GM23338 (cell line): ENCODE results near the gene APP. TPM values are rescaled to one million over a fixed set of nuclear protein-coding genes. Genes with fewer than 3 reads are reported as not detected.

ENCODE experiments used
- ATAC-seq: fragments of 200-7000 bp; cut with Tn5 transposase; 3 replicates; pipeline ENCODE4 v1.9.1; 2020
- DNase-seq: peaks from one replicate; pipeline ENCODE4 v3.0.0-alpha.2; 2015; ENCODE audit warnings: low spot score
- H2AFZ ChIP-seq: fragments of 200-600 bp; sonication (generic); 2 replicates; pipeline ENCODE4 v1.8.0; 2016; ENCODE audit warnings: antibody characterized with exemption, mild to moderate bottlenecking, moderate library complexity
- H3F3A ChIP-seq: fragments of 200-600 bp; sonication (generic); replicated peaks from 2 replicates; pipeline ENCODE4 v1.8.0; 2017; ENCODE audit warnings: antibody characterized with exemption, mixed run types, low read depth
- H3K27ac ChIP-seq: fragments of 200-600 bp; sonication (generic); 2 replicates; pipeline ENCODE4 v1.6.1; 2016; ENCODE audit warnings: low read depth
- H3K27me3 ChIP-seq: fragments of 200-600 bp; sonication (generic); 2 replicates; pipeline ENCODE4 v1.8.0; 2016; ENCODE audit warnings: mild to moderate bottlenecking, mixed run types, moderate library complexity; ENCODE audit not compliant: insufficient read depth
- H3K36me3 ChIP-seq: fragments of 200-600 bp; sonication (generic); 2 replicates; pipeline ENCODE4 v1.8.0; 2016; ENCODE audit warnings: mild to moderate bottlenecking; ENCODE audit not compliant: insufficient read depth
- H3K4me1 ChIP-seq: fragments of 200-600 bp; sonication (generic); 2 replicates; pipeline ENCODE4 v1.8.0; 2016; ENCODE audit warnings: mild to moderate bottlenecking, moderate library complexity; ENCODE audit not compliant: insufficient read depth
- H3K4me2 ChIP-seq: fragments of 200-600 bp; sonication (generic); 2 replicates; pipeline ENCODE4 v1.7.1; 2017; ENCODE audit warnings: mixed run types
- H3K4me3 ChIP-seq: fragments of 200-600 bp; sonication (generic); 2 replicates; pipeline ENCODE4 v1.6.1; 2016; ENCODE audit warnings: mixed run types
- H3K79me2 ChIP-seq: fragments of 200-600 bp; sonication (generic); replicated peaks from 2 replicates; pipeline ENCODE4 v1.8.0; 2017; ENCODE audit warnings: mild to moderate bottlenecking; ENCODE audit not compliant: insufficient read depth
- H3K9me2 ChIP-seq: fragments of 200-600 bp; sonication (generic); 2 replicates; pipeline ENCODE4 v1.8.0; 2017; ENCODE audit not compliant: insufficient read depth
- H4K20me1 ChIP-seq: fragments of 200-600 bp; sonication (generic); replicated peaks from 2 replicates; pipeline ENCODE4 v1.8.0; 2017; ENCODE audit warnings: mild to moderate bottlenecking; ENCODE audit not compliant: insufficient read depth
- H3K27ac Mint-ChIP-seq: 2 replicates; pipeline ENCODE4 v1.8.0; 2020; ENCODE audit warnings: inconsistent platforms, mild to moderate bottlenecking, moderate library complexity, mixed read lengths
- H3K27me3 Mint-ChIP-seq: 3 replicates; pipeline ENCODE4 v1.8.0; 2022; ENCODE audit warnings: low read depth, mild to moderate bottlenecking, moderate library complexity, mixed read lengths, inconsistent platforms; ENCODE audit not compliant: insufficient read depth, poor library complexity
- H3K36me3 Mint-ChIP-seq: 3 replicates; pipeline ENCODE4 v1.8.0; 2021; ENCODE audit warnings: low read depth, mild to moderate bottlenecking, inconsistent platforms, moderate library complexity, mixed read lengths
- H3K4me1 Mint-ChIP-seq: 3 replicates; pipeline ENCODE4 v1.8.0; 2020; ENCODE audit warnings: mild to moderate bottlenecking, inconsistent platforms, mixed read lengths
- H3K4me3 Mint-ChIP-seq: 3 replicates; pipeline ENCODE4 v1.8.0; 2021; ENCODE audit warnings: moderate library complexity, mild to moderate bottlenecking, inconsistent platforms, mixed read lengths
- H3K9me3 Mint-ChIP-seq: 3 replicates; pipeline ENCODE4 v1.8.0; 2020; ENCODE audit warnings: moderate library complexity, mild to moderate bottlenecking, inconsistent platforms, mixed read lengths
- CREB1 ChIP-seq: fragments of 250-450 bp; sonication (Bioruptor Pico); IDR thresholded peaks from 2 replicates; pipeline ENCODE4 v1.5.0; 2020; ENCODE audit warnings: low read depth, mild to moderate bottlenecking, moderate library complexity
- CTCF ChIP-seq, 2 experiments: fragments of 200-600 bp in 1 of 2; sonication (generic) in 1 of 2; conservative IDR thresholded peaks; 2 replicates each; pipeline versions ENCODE4 v1.5.1 to v1.6.1; 2016 to 2017; ENCODE audit warnings: antibody characterized with exemption in 2 of 2, low read depth in 2 of 2, mild to moderate bottlenecking in 2 of 2, moderate library complexity in 1 of 2
- ETS1 ChIP-seq: IDR thresholded peaks from 2 replicates; pipeline ENCODE4 v1.6.1; 2016; ENCODE audit warnings: antibody characterized with exemption
- EZH2 ChIP-seq: fragments of 200-600 bp; sonication (generic); IDR thresholded peaks from one replicate; pipeline ENCODE4 v1.8.0; 2017; ENCODE audit warnings: antibody characterized with exemption, mild to moderate bottlenecking, low read depth; ENCODE audit not compliant: unreplicated experiment
- EZH2phosphoT487 ChIP-seq: fragments of 200-600 bp; sonication (generic); IDR thresholded peaks from one replicate; pipeline ENCODE4 v1.8.1; 2018; ENCODE audit warnings: antibody characterized with exemption; ENCODE audit not compliant: unreplicated experiment
- JUNB ChIP-seq: IDR thresholded peaks from one replicate; pipeline ENCODE4 v1.6.1; 2016; ENCODE audit warnings: antibody characterized with exemption; ENCODE audit not compliant: unreplicated experiment
- NANOG ChIP-seq: IDR thresholded peaks from 2 replicates; pipeline ENCODE4 v1.6.1; 2016; ENCODE audit warnings: antibody characterized with exemption, borderline replicate concordance
- POLR2AphosphoS5 ChIP-seq: IDR thresholded peaks from 2 replicates; pipeline ENCODE4 v1.6.1; 2016; ENCODE audit warnings: antibody characterized with exemption, low read depth
- REST ChIP-seq: IDR thresholded peaks from one replicate; pipeline ENCODE4 v1.6.1; 2018; ENCODE audit warnings: antibody characterized with exemption; ENCODE audit not compliant: unreplicated experiment
- STAT1 ChIP-seq: IDR thresholded peaks from one replicate; pipeline ENCODE4 v1.6.1; 2016; ENCODE audit warnings: antibody characterized with exemption; ENCODE audit not compliant: unreplicated experiment
- ZNF114 ChIP-seq: fragments of 250-450 bp; sonication (Bioruptor Pico); IDR thresholded peaks from 2 replicates; pipeline ENCODE4 v1.5.0; 2020; ENCODE audit warnings: mild to moderate bottlenecking, moderate library complexity
- ZNF331 ChIP-seq: fragments of 250-450 bp; sonication (Bioruptor Pico); IDR thresholded peaks from 2 replicates; pipeline ENCODE4 v1.5.0; 2020; ENCODE audit warnings: low read depth, mild to moderate bottlenecking, moderate library complexity
- ZNF462 ChIP-seq: fragments of 250-450 bp; sonication (Bioruptor Pico); IDR thresholded peaks from 2 replicates; pipeline ENCODE4 v1.5.0; 2020; ENCODE audit warnings: mild to moderate bottlenecking, moderate library complexity
- polyA plus RNA-seq: library from polyadenylated mRNA; unstranded; fragments of >200 nt; fragmentation: Nextera tagmentation; extraction: Ambion mirVana; gene quantifications from 2 replicates; pipeline ENCODE4 v1.2.1, GENCODE V29; 2016
- total RNA-seq: library from RNA; depleted of rRNA; stranded (reverse); fragments of >200 nt; shearing (Covaris generic); gene quantifications from 2 replicates; pipeline ENCODE4 v1.2.3, GENCODE V29; 2014

The APP gene
- total and polyA plus RNA-seq, 2 experiments from 2014 or later, result 69.4 to 444 TPM

GRCh38 chr21:26095131-26095530, 75.4 kb downstream of the APP start:
- Histone ChIP-seq H3K79me2 (peaks cover 99% of the 10 kb centered on the region), H3K36me3 (no peaks in the 10 kb centered on the region), H3K27ac (peak overlapping the region; percentile 16; the same call in 1 of the 2 replicates), H3K9me2 (no peaks in the 10 kb centered on the region), H3K4me1 (peaks cover 53% of the 10 kb centered on the region), H3K4me2 (no peak overlapping the region), H4K20me1 (peaks cover 6% of the 10 kb centered on the region; the same call in 1 of the 2 replicates), H3K27me3 (no peaks in the 10 kb centered on the region), H3K4me3 (no peak overlapping the region), H2AFZ (no peak overlapping the region), H3F3A (no peaks in the 10 kb centered on the region)
- Mint-ChIP-seq H3K27ac (no peak overlapping the region; the same call in 1 of the 2 replicates), H3K9me3 (no peaks in the 10 kb centered on the region), H3K4me1 (peaks cover 67% of the 10 kb centered on the region), H3K36me3 (peaks cover 11% of the 10 kb centered on the region; the same call in 1 of the 3 replicates), H3K4me3 (no peak overlapping the region), H3K27me3 (peaks cover 3% of the 10 kb centered on the region)
- DNase-seq (no peak), ATAC-seq (no peak)
- no peak for TF ChIP-seq CREB1
- no peak for TF ChIP-seq JUNB
- TF ChIP-seq POLR2AphosphoS5, result no peak
- TF ChIP-seq EZH2, result no peak
- TF ChIP-seq ETS1, result no peak
- no peak for TF ChIP-seq NANOG
- TF ChIP-seq ZNF462 (CRISPR knock-in tag), result no peak
- no peak for TF ChIP-seq REST
- no peak for TF ChIP-seq ZNF331 (CRISPR knock-in tag)
- no peak for TF ChIP-seq EZH2phosphoT487
- TF ChIP-seq ZNF114 (CRISPR knock-in tag), result no peak
- no peak for TF ChIP-seq CTCF (conservative IDR thresholded peaks at IDR 0.05; ENCODE audit: low read depth in 2 of 2)
- TF ChIP-seq STAT1, result no peak
